Ascending aorta (tissue), 2 donors: ENCODE results near the gene BACE2. TPM values are rescaled to one million over a fixed set of nuclear protein-coding genes. Genes with fewer than 3 reads are reported as not detected.

Experiments used
- DNase-seq, 2 donors: peaks; one replicate each; pipeline ENCODE4 v3.0.0-alpha.2; 2019; ENCODE audit warnings: low spot score in 2 of 2
- H3K27ac ChIP-seq, 2 donors: fragments of 200-600 bp; sonication (generic); one replicate each; pipeline ENCODE4 v1.5.1; 2016 to 2017; ENCODE audit warnings: mild to moderate bottlenecking in 1 of 2
- H3K27me3 ChIP-seq: fragments of 200-600 bp; sonication (generic); one replicate; pipeline ENCODE4 v1.5.1; 2017
- H3K36me3 ChIP-seq, 2 donors: fragments of 200-600 bp; sonication (generic); one replicate each; pipeline ENCODE4 v1.5.1; 2016
- H3K4me1 ChIP-seq, 2 donors: fragments of 200-600 bp; sonication (generic); one replicate each; pipeline ENCODE4 v1.5.1; 2016 to 2017; ENCODE audit warnings: mild to moderate bottlenecking in 1 of 2
- H3K4me3 ChIP-seq, 2 donors: fragments of 200-600 bp; sonication (generic); one replicate each; pipeline ENCODE4 v1.5.1; 2016 to 2017; ENCODE audit warnings: mild to moderate bottlenecking in 1 of 2
- H3K9me3 ChIP-seq, 2 donors: fragments of 200-600 bp; sonication (generic); one replicate each; pipeline ENCODE4 v1.5.1; 2016
- CTCF ChIP-seq, 3 experiments: fragments of 200-600 bp in 2 of 3; fragments of 450-650 bp in 1 of 3; sonication (generic) in 2 of 3; IDR thresholded peaks; one replicate each; pipeline ENCODE4 v1.5.1; 2016 to 2019; ENCODE audit warnings: antibody characterized with exemption in 3 of 3, mild to moderate bottlenecking in 1 of 3, moderate library complexity in 1 of 3
- intact Hi-C: fragments of 100-400 bp; cut with DNase I; formaldehyde crosslinking; loops from one replicate; pipeline ENCODE4 v1.15.1; 2023
- total RNA-seq: library from RNA; depleted of rRNA; stranded (reverse); fragments of >200 nt; gene quantifications from one replicate; pipeline ENCODE4 v1.1.0, GENCODE V29; 2016

Gene BACE2
- total RNA-seq, 1 donor from 2014 or later = 151 TPM

GRCh38 chr21:41199588-41199987, 31.6 kb downstream of the BACE2 start:
- Histone ChIP-seq H3K36me3 (no peaks in the 10 kb centered on the region), H3K9me3 (no peaks in the 10 kb centered on the region)

GRCh38 chr21:41201385-41201784, 33.4 kb downstream of the BACE2 start:
- Histone ChIP-seq H3K27ac (no peak overlapping the region), H3K4me3 (no peak overlapping the region), H3K9me3 (no peaks in the 10 kb centered on the region), H3K4me1 (no peaks in the 10 kb centered on the region), H3K27me3 (no peaks in the 10 kb centered on the region), H3K36me3 (no peaks in the 10 kb centered on the region)
- TF ChIP-seq CTCF (IDR thresholded peaks at IDR 0.05) = no peak
- intact Hi-C loops = no loop called here
- DNase-seq = no peak

More at GRCh38 chr21:41199588-41199987, 31.6 kb downstream of the BACE2 start:
- Histone ChIP-seq H3K4me3 (no peak overlapping the region), H3K27ac (no peak overlapping the region), H3K27me3 (no peaks in the 10 kb centered on the region), H3K4me1 (no peaks in the 10 kb centered on the region)
- no peak for DNase-seq
- intact Hi-C loops = no loop called here
- no peak for TF ChIP-seq CTCF (IDR thresholded peaks at IDR 0.05)

GRCh38 chr21:41204736-41205135, 36.8 kb downstream of the BACE2 start:
- Histone ChIP-seq H3K4me3 (no peak overlapping the region), H3K27me3 (no peaks in the 10 kb centered on the region), H3K4me1 (peaks cover 3 to 15% of the 10 kb centered on the region in 2 donors), H3K36me3 (no peaks in the 10 kb centered on the region), H3K9me3 (no peaks in the 10 kb centered on the region), H3K27ac (no peak overlapping the region)
- intact Hi-C loops = no loop called here
- no peak for DNase-seq
- TF ChIP-seq CTCF (IDR thresholded peaks at IDR 0.05) = no peak

GRCh38 chr21:41207401-41208375, 39.7 kb downstream of the BACE2 start:
- Histone ChIP-seq H3K4me1 (peaks cover 3 to 17% of the 10 kb centered on the region in 2 donors), H3K27ac (peak overlapping the region; percentile 66 to 72), H3K36me3 (peaks cover 0 to 7% of the 10 kb centered on the region in 2 donors), H3K4me3 (peak overlapping the region in 1 of 2 donors; percentile 12), H3K9me3 (no peaks in the 10 kb centered on the region), H3K27me3 (no peaks in the 10 kb centered on the region)
- TF ChIP-seq CTCF (IDR thresholded peaks at IDR 0.05) = no peak
- DNase-seq = peak in 1 of 2 donors; percentile 83
- intact Hi-C loops = loop anchor here (1.0 kb wide), 1 partner anchor 40 kb away; no protein-coding TSS in a partner anchor

GRCh38 chr21:41208376-41208763, 40.4 kb downstream of the BACE2 start:
- Histone ChIP-seq H3K9me3 (no peaks in the 10 kb centered on the region), H3K27me3 (no peaks in the 10 kb centered on the region), H3K27ac (peak overlapping the region; percentile 66 to 72), H3K4me1 (peaks cover 3 to 19% of the 10 kb centered on the region in 2 donors), H3K36me3 (peaks cover 0 to 7% of the 10 kb centered on the region in 2 donors), H3K4me3 (peak overlapping the region in 1 of 2 donors; percentile 12)
- DNase-seq = no peak
- intact Hi-C loops = no loop called here
- TF ChIP-seq CTCF (IDR thresholded peaks at IDR 0.05) = no peak
